Testis (tissue), 3 donors: Measurements from ENCODE around the gene NPPB. TPM values are rescaled to one million over a fixed set of nuclear protein-coding genes. Genes with fewer than 3 reads are reported as not detected.

Experiments
- DNase-seq: peaks from one replicate; pipeline ENCODE4 v3.0.0-alpha.2; 2019
- H3K27ac ChIP-seq, 2 donors: fragments of 200-600 bp; sonication (generic); one replicate each; pipeline ENCODE4 v1.5.1; 2019
- H3K27me3 ChIP-seq: fragments of 200-600 bp; sonication (generic); one replicate; pipeline ENCODE4 v1.5.1; 2019
- H3K36me3 ChIP-seq: fragments of 200-600 bp; sonication (generic); one replicate; pipeline ENCODE4 v1.5.1; 2017; ENCODE audit warnings: low read depth; ENCODE audit errors: missing control alignments
- H3K4me1 ChIP-seq: fragments of 200-600 bp; sonication (generic); one replicate; pipeline ENCODE4 v1.5.1; 2019
- H3K4me3 ChIP-seq, 2 donors: fragments of 200-600 bp; sonication (generic); one replicate each; pipeline ENCODE4 v1.5.1; 2017 to 2019
- H3K9me3 ChIP-seq: fragments of 200-600 bp; sonication (generic); one replicate; pipeline ENCODE4 v1.5.1; 2017
- CTCF ChIP-seq, 3 experiments: fragments of 450-650 bp in 2 of 3; fragments of 200-600 bp in 1 of 3; sonication (generic) in 1 of 3; IDR thresholded peaks; one replicate each; pipeline ENCODE4 v1.5.1; 2016 to 2019; ENCODE audit warnings: antibody characterized with exemption in 3 of 3, mild to moderate bottlenecking in 2 of 3, moderate library complexity in 1 of 3
- POLR2A ChIP-seq: fragments of 450-650 bp; IDR thresholded peaks from one replicate; pipeline ENCODE4 v1.6.1; 2017; ENCODE audit warnings: antibody characterized with exemption, mild to moderate bottlenecking, moderate library complexity
- WGBS, 2 donors: methylation state at CpG; one replicate each; pipeline ENCODE4 v1.1.5; 2018; 5-methylcytosine and 5-hydroxymethylcytosine counted together
- intact Hi-C: fragments of 100-400 bp; cut with DNase I; formaldehyde crosslinking; loops from one replicate; pipeline ENCODE4 v1.15.1; 2023; ENCODE audit warnings: low total_unique reads
- polyA plus RNA-seq: library from polyadenylated mRNA; stranded (reverse); fragments of 350-450 nt; fragmentation: Illumina TruSeq; extraction: RNeasy Lipid Tissue Mini Kit (QIAGEN cat#74804); gene quantifications from one replicate; pipeline ENCODE4 v1.2.3, GENCODE V29; 2014; ENCODE audit warnings: low read depth, low replicate concordance; ENCODE audit not compliant: insufficient read depth
- total RNA-seq, 2 donors: library from RNA; depleted of rRNA; stranded (reverse); fragments of >200 nt; gene quantifications; one replicate each; pipeline ENCODE4 v1.2.3, GENCODE V29; 2016

The NPPB gene
- total and polyA plus RNA-seq, 3 donors from 2014 or later = 0.50 TPM; not detected in 2

DNA sequence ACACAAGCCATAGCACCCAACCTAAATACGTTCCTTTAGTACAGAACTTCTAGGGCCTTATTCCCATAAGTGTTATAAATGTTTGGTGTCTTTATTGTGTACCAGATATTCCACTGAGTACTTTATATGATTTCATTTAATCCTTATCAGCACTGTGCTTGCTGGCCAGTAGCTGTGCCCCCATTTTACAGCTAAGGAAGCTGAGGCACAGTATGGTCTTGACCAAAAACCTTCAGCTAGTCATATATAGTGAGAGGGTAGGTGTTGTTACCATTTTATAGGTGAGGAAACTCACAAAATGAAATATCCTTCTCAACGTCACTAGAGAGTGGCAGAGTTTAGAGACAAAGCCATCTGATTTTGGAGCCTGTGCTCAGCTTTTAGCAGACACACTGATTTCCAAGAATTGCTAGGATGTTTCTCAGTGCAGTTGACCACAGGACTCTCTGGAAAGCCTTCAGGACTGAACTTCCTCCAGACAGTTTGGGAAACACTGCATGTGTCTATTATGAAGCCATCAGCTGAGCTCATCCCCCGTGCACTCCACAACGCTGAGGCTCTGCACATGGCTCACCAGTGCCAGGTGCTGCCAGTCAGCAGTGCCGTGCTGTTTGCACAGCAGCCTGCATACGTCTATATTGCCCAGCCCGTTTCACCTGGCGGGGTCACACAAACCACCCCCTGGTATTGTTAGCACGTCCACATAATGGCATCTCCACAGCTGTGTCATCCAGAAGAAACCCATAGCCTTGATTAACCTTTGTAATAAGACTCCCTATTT is 26.6 kb downstream of the NPPB start:
- no peak for DNase-seq
- no peaks in the 10 kb centered on the region for H3K36me3 ChIP-seq
- intact Hi-C loops = no loop called here

GRCh38 chr1:11828511-11828910 is 30.2 kb downstream of the NPPB start:
- Histone ChIP-seq H3K27ac (no peak overlapping the region), H3K4me3 (no peak overlapping the region), H3K27me3 (no peaks in the 10 kb centered on the region), H3K4me1 (no peaks in the 10 kb centered on the region), H3K9me3 (no peaks in the 10 kb centered on the region), H3K36me3 (no peaks in the 10 kb centered on the region)
- no peak for DNase-seq
- no peak for TF ChIP-seq CTCF (IDR thresholded peaks at IDR 0.05)
- TF ChIP-seq POLR2A = no peak
- intact Hi-C loops = no loop called here
- 89 to 93% methylated on average over 19 of the region's 19 CpGs for WGBS, 2 donors

More for the DNA sequence above, 26.6 kb downstream of the NPPB start:
- no peak overlapping the region for H3K4me3 ChIP-seq
- WGBS, 2 donors = 82 to 88% methylated on average over 7 to 9 of the region's 9 CpGs
- no peaks in the 10 kb centered on the region for H3K4me1 ChIP-seq
- no peak for TF ChIP-seq CTCF (IDR thresholded peaks at IDR 0.05)
- no peak for TF ChIP-seq POLR2A
- no peaks in the 10 kb centered on the region for H3K9me3 ChIP-seq
- H3K27ac ChIP-seq = no peak overlapping the region
- no peaks in the 10 kb centered on the region for H3K27me3 ChIP-seq

DNA sequence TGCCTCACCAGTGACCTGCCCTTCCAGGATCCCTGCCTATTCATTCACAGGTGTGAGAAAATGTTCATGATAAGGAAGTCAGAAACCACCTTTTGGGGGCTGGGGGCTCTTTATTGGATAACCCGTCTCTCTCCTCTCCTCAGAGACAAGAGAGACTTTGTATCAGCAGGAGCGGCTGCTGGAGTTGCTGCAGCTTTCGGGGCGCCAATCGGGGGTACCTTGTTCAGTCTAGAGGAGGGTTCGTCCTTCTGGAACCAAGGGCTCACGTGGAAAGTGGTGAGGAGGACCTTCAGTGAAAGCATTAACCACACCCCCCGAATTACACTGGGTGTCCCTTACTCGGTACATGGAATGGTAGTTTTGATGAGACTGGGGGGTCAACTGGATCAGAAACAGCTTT is 31.8 kb downstream of the NPPB start:
- Histone ChIP-seq H3K27me3 (no peaks in the 10 kb centered on the region), H3K27ac (no peak overlapping the region), H3K36me3 (no peaks in the 10 kb centered on the region), H3K4me1 (no peaks in the 10 kb centered on the region), H3K9me3 (no peaks in the 10 kb centered on the region), H3K4me3 (no peak overlapping the region)
- no peak for DNase-seq
- WGBS, 2 donors = 91 to 95% methylated on average over 8 to 9 of the region's 9 CpGs
- intact Hi-C loops = no loop called here
- TF ChIP-seq CTCF (IDR thresholded peaks at IDR 0.05) (no peak), POLR2A (no peak)

DNA sequence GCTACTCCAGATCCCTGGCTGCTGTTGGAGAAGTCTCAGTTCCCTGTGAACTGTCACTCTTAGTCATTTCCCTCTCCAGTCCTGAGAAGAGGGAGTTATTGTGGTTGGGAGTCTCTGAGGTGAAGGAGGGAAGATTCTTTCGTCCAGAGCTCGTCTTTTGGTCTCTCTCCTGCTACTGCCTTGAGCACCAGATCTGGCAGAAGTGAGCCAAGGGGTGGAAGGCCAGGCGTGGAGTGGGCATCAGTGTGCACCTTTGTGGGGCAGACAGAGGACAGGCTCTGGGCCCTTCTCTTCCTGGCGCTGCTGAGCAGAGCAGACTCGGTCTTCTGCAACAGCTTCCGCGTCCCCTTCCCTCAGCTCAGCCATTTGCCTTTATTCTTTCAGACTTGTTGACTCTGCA is 33.6 kb downstream of the NPPB start:
- intact Hi-C loops = no loop called here
- no peak for DNase-seq
- H3K36me3 ChIP-seq = no peaks in the 10 kb centered on the region

More for the DNA sequence above, 33.6 kb downstream of the NPPB start:
- TF ChIP-seq CTCF (IDR thresholded peaks at IDR 0.05) = no peak
- TF ChIP-seq POLR2A = no peak
- H3K27ac ChIP-seq = no peak overlapping the region
- 83 to 93% methylated on average over 7 of the region's 7 CpGs for WGBS, 2 donors
- H3K4me3 ChIP-seq = no peak overlapping the region
- no peaks in the 10 kb centered on the region for H3K4me1 ChIP-seq
- no peaks in the 10 kb centered on the region for H3K9me3 ChIP-seq
- no peaks in the 10 kb centered on the region for H3K27me3 ChIP-seq
